Jurkat, Clone E6-1 (cell line): ENCODE results near the gene LTBP3.

Source experiments
- DNase-seq: peaks from one replicate; pipeline ENCODE4 v3.0.0-alpha.2; 2011; ENCODE audit warnings: low read depth, low spot score
- H3K4me3 ChIP-seq: 2 replicates; pipeline ENCODE4 v1.5.1; 2011; ENCODE audit warnings: mild to moderate bottlenecking, low read length, control low read depth, moderate library complexity

The LTBP3 gene

GRCh38 chr11:65541093-65541982 is 16.8 kb downstream of the LTBP3 start:
- peak overlapping the region; percentile 74 for H3K4me3 ChIP-seq
- no peak for DNase-seq

GRCh38 chr11:65540290-65541092 is 17.7 kb downstream of the LTBP3 start:
- peak overlapping the region; percentile 74 for H3K4me3 ChIP-seq
- DNase-seq = peak; percentile 51

- no peak for DNase-seq
- H3K4me3 ChIP-seq = peak overlapping the region; percentile 74
Measured at GRCh38 chr11:65539744-65540289, 18.3 kb downstream of the LTBP3 start.

GRCh38 chr11:65538915-65539743 is 19.0 kb downstream of the LTBP3 start:
- no peak overlapping the region for H3K4me3 ChIP-seq
- no peak for DNase-seq

- no peak for DNase-seq
- no peak overlapping the region for H3K4me3 ChIP-seq
Measured at GRCh38 chr11:65538232-65538914, 19.8 kb downstream of the LTBP3 start.

- DNase-seq = no peak
- H3K4me3 ChIP-seq = no peak overlapping the region
Measured at GRCh38 chr11:65537620-65538231, 20.4 kb downstream of the LTBP3 start.

GRCh38 chr11:65537296-65537597 is 20.9 kb downstream of the LTBP3 start:
- DNase-seq = no peak
- no peak overlapping the region for H3K4me3 ChIP-seq

- no peak for DNase-seq
- H3K4me3 ChIP-seq = no peak overlapping the region
Measured at GRCh38 chr11:65536412-65537295, 21.5 kb downstream of the LTBP3 start.

GRCh38 chr11:65535102-65535501 is 23.1 kb downstream of the LTBP3 start:
- H3K4me3 ChIP-seq = no peak overlapping the region
- no peak for DNase-seq

GRCh38 chr11:65532388-65533064 is 25.6 kb downstream of the LTBP3 start:
- DNase-seq = no peak
- no peak overlapping the region for H3K4me3 ChIP-seq

- DNase-seq = peak; percentile 55
- H3K4me3 ChIP-seq = no peak overlapping the region
Measured at GRCh38 chr11:65530157-65530496, 28.0 kb downstream of the LTBP3 start.

- no peak overlapping the region for H3K4me3 ChIP-seq
- no peak for DNase-seq
Measured at GRCh38 chr11:65529475-65530156, 28.5 kb downstream of the LTBP3 start.

- no peak overlapping the region for H3K4me3 ChIP-seq
- no peak for DNase-seq
Measured at GRCh38 chr11:65528819-65529350, 29.3 kb downstream of the LTBP3 start.

GRCh38 chr11:65526744-65527143 is 31.4 kb downstream of the LTBP3 start:
- DNase-seq = no peak
- no peak overlapping the region for H3K4me3 ChIP-seq

- DNase-seq = no peak
- peak overlapping the region; percentile 77 for H3K4me3 ChIP-seq
Measured at GRCh38 chr11:65525546-65526480, 32.3 kb downstream of the LTBP3 start.
